ENCODE measurements around the gene BST1.
A peak's percentile ranks its signal among the peaks of the same experiment; 100 is the strongest.

BST1 gene, protein sequence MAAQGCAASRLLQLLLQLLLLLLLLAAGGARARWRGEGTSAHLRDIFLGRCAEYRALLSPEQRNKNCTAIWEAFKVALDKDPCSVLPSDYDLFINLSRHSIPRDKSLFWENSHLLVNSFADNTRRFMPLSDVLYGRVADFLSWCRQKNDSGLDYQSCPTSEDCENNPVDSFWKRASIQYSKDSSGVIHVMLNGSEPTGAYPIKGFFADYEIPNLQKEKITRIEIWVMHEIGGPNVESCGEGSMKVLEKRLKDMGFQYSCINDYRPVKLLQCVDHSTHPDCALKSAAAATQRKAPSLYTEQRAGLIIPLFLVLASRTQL

DNA sequence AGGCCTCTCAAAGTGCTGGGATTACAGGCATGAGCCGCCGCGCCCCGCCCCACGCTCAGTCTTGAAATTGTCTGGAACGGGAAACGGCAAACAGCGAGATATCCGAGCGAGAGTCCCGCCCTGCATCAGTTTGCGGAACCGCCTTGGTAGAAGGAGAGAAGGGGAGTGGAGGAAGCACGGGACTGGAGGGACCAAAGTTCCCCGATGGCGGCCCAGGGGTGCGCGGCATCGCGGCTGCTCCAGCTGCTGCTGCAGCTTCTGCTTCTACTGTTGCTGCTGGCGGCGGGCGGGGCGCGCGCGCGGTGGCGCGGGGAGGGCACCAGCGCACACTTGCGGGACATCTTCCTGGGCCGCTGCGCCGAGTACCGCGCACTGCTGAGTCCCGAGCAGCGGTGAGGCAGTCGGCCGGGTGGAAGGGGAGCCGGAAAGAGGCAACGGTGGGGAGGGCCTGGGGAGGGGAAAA is at the start of gene BST1:
BST1 (plus strand) TSS at position 125 of the 463 bp plus-strand sequence; CDS start at position 205, 80 bp downstream.
- Histone ChIP-seq H2AFZ (ENCODE audit: low read depth, low read length, severe bottlenecking) (no peak within 1 kb of the TSS), H4K20me1 (ENCODE audit: low read depth, low read length) (no peaks in the 10 kb centered on the region)
- TF ChIP-seq, protein P1, sequence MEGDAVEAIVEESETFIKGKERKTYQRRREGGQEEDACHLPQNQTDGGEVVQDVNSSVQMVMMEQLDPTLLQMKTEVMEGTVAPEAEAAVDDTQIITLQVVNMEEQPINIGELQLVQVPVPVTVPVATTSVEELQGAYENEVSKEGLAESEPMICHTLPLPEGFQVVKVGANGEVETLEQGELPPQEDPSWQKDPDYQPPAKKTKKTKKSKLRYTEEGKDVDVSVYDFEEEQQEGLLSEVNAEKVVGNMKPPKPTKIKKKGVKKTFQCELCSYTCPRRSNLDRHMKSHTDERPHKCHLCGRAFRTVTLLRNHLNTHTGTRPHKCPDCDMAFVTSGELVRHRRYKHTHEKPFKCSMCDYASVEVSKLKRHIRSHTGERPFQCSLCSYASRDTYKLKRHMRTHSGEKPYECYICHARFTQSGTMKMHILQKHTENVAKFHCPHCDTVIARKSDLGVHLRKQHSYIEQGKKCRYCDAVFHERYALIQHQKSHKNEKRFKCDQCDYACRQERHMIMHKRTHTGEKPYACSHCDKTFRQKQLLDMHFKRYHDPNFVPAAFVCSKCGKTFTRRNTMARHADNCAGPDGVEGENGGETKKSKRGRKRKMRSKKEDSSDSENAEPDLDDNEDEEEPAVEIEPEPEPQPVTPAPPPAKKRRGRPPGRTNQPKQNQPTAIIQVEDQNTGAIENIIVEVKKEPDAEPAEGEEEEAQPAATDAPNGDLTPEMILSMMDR (IDR thresholded peaks at IDR 0.05; ENCODE audit: insufficient read depth, low read length, poor library complexity, severe bottlenecking), result no peak
- TF ChIP-seq EZH2phosphoT487 (conservative IDR thresholded peaks at IDR 0.05; ENCODE audit: low read length), result no peak

DNA sequence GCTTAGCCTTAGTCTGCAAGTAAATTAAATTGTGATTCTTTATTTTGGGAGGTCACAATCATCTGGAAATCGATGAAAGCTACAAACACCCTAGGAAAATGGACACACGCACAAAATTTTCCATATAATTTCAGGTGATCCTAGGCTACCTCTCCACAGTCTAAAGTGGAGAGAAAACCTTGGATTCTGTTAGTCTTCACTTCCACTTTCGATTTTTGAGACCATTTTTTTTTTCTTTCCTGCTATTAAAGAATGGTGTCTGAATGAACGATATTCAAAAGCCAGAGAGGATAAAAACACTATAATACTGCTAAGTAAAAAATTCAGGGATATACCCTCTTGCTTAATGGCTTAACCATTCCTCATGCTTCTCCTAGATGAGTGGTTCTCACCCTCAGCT is 49.4 kb upstream of the BST1 start:
- peaks cover 21% of the 10 kb centered on the region for H3F3A ChIP-seq (ENCODE audit: insufficient read depth)
- peak overlapping the region; percentile 21 for H3K4me3 ChIP-seq (ENCODE audit: insufficient read depth, low read length, poor library complexity, severe bottlenecking)
- H3K9me2 ChIP-seq (replicated peaks; ENCODE audit: insufficient read depth, low read length), result no peaks in the 10 kb centered on the region
- peaks cover 47% of the 10 kb centered on the region for H3K79me2 ChIP-seq (ENCODE audit: insufficient read depth, low read length)
- no peak for TF ChIP-seq EZH2phosphoT487 (conservative IDR thresholded peaks at IDR 0.05; ENCODE audit: low read length)
- TF ChIP-seq, protein P1 (IDR thresholded peaks at IDR 0.05; ENCODE audit: insufficient read depth, low read length, poor library complexity, severe bottlenecking), result no peak
- H3K9ac ChIP-seq (ENCODE audit: low read length), result peak overlapping the region; percentile 74
- H3K27me3 ChIP-seq (ENCODE audit: low read length), result no peaks in the 10 kb centered on the region
- H4K20me1 ChIP-seq (ENCODE audit: low read depth, low read length), result peaks cover 3% of the 10 kb centered on the region; the same call in 1 of the 2 replicates
- no peaks in the 10 kb centered on the region for H3K9me3 ChIP-seq (ENCODE audit: insufficient read depth, low read length)
- no peak overlapping the region for H2AFZ ChIP-seq (ENCODE audit: low read depth, low read length, severe bottlenecking)
- H3K27ac ChIP-seq (ENCODE audit: low read depth, low read length), result no peak overlapping the region
- H3K36me3 ChIP-seq (ENCODE audit: low read length), result no peaks in the 10 kb centered on the region
- H3K4me2 ChIP-seq (ENCODE audit: low read depth, low read length, poor library complexity, severe bottlenecking), result peak overlapping the region; percentile 70

More for the DNA sequence above, at the start of gene BST1:
- Histone ChIP-seq H3K9ac (ENCODE audit: low read length) (no peak within 1 kb of the TSS), H3K79me2 (ENCODE audit: insufficient read depth, low read length) (no peaks in the 10 kb centered on the region), H3K9me2 (replicated peaks; ENCODE audit: insufficient read depth, low read length) (no peaks in the 10 kb centered on the region), H3F3A (ENCODE audit: insufficient read depth) (no peaks in the 10 kb centered on the region), H3K9me3 (ENCODE audit: insufficient read depth, low read length) (no peaks in the 10 kb centered on the region), H3K4me2 (ENCODE audit: low read depth, low read length, poor library complexity, severe bottlenecking) (peak within 1 kb of the TSS; percentile 22), H3K27me3 (ENCODE audit: low read length) (no peaks in the 10 kb centered on the region), H3K36me3 (ENCODE audit: low read length) (no peaks in the 10 kb centered on the region), H3K4me3 (ENCODE audit: insufficient read depth, low read length, poor library complexity, severe bottlenecking) (no peak within 1 kb of the TSS), H3K27ac (ENCODE audit: low read depth, low read length) (no peak within 1 kb of the TSS)

DNA sequence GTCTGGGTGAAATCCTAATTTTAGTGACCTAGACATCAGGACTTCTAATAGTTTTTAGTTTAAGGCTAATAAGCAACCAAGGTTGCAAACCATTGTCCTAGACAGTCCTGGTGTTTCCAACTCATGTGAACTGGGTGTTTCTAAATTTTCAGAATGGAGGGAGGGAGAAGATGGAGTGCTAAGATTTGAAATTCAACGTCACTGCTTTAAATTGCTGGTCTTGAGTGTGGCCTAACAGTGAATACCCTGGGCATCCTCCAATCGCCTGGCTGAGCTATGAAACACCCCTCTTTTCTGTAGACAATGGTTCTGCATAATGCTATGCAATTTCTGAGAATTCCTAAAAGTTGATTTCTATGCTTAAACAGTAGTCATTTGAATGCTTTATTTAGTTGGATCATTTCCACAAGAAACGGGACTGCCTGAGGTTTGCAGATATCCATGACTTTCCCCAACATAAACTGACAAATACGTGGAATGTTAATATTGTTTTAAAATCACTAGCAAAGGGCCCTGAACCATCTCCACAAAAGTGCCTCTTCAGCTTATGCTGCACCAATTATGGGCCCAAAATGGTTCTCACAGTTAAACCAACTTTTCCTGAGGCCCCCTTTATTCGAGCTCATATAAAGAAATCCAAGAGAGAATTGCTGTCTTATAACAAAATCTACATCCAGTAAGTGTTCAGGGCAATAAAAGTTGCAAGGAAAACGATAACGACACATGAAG is 48.8 kb upstream of the BST1 start:
- peak overlapping the region; percentile 70 for H3K4me3 ChIP-seq (ENCODE audit: insufficient read depth, low read length, poor library complexity, severe bottlenecking)
- H3K79me2 ChIP-seq (ENCODE audit: insufficient read depth, low read length), result peaks cover 41% of the 10 kb centered on the region
- no peaks in the 10 kb centered on the region for H3K9me3 ChIP-seq (ENCODE audit: insufficient read depth, low read length)
- H3F3A ChIP-seq (ENCODE audit: insufficient read depth), result peaks cover 21% of the 10 kb centered on the region
- peaks cover 3% of the 10 kb centered on the region; the same call in 1 of the 2 replicates for H4K20me1 ChIP-seq (ENCODE audit: low read depth, low read length)
- H3K9me2 ChIP-seq (replicated peaks; ENCODE audit: insufficient read depth, low read length), result no peaks in the 10 kb centered on the region
- no peaks in the 10 kb centered on the region for H3K36me3 ChIP-seq (ENCODE audit: low read length)
- H3K4me2 ChIP-seq (ENCODE audit: low read depth, low read length, poor library complexity, severe bottlenecking), result peak overlapping the region; percentile 70
- H2AFZ ChIP-seq (ENCODE audit: low read depth, low read length, severe bottlenecking), result peak overlapping the region; percentile 15
- H3K9ac ChIP-seq (ENCODE audit: low read length), result peak overlapping the region; percentile 74
- H3K27me3 ChIP-seq (ENCODE audit: low read length), result no peaks in the 10 kb centered on the region
- TF ChIP-seq EZH2phosphoT487 (conservative IDR thresholded peaks at IDR 0.05; ENCODE audit: low read length), result no peak
- TF ChIP-seq, protein P1 (IDR thresholded peaks at IDR 0.05; ENCODE audit: insufficient read depth, low read length, poor library complexity, severe bottlenecking), result no peak
- H3K27ac ChIP-seq (ENCODE audit: low read depth, low read length), result peak overlapping the region; percentile 68; the same call in 1 of the 2 replicates
